HepG2 (cell line): ENCODE measurements around the gene MTHFD1. TPM values are rescaled to one million over a fixed set of nuclear protein-coding genes. Genes with fewer than 3 reads are reported as not detected.

Experiments used
- HMG20A ChIP-seq: IDR thresholded peaks from 2 replicates; pipeline ENCODE4 v1.6.1; 2016; ENCODE audit warnings: borderline replicate concordance
- ISX ChIP-seq: sonication (generic); formaldehyde crosslinking; conservative IDR thresholded peaks from 2 replicates; pipeline ENCODE4 v1.5.0; 2020; ENCODE audit warnings: missing genetic modification reagents
- MZF1 ChIP-seq: sonication (generic); formaldehyde crosslinking; IDR thresholded peaks from 2 replicates; pipeline ENCODE4 v1.8.1; 2023; ENCODE audit warnings: mild to moderate bottlenecking, missing genetic modification reagents, borderline replicate concordance
- PCBP2 ChIP-seq: fragments of 200-400 bp; formaldehyde crosslinking; optimal IDR thresholded peaks from 2 replicates; pipeline ENCODE3; 2018; ENCODE audit warnings: low read length, low read depth; ENCODE audit not compliant: poor library complexity, severe bottlenecking
- POGZ ChIP-seq: sonication (generic); formaldehyde crosslinking; IDR thresholded peaks from 2 replicates; pipeline ENCODE4 v1.4.0; 2020; ENCODE audit warnings: mild to moderate bottlenecking, missing genetic modification reagents
- POLR2G ChIP-seq: fragments of 200-400 bp; formaldehyde crosslinking; IDR thresholded peaks from 2 replicates; pipeline ENCODE4 v1.6.1; 2018; ENCODE audit warnings: mild to moderate bottlenecking, low read depth, low read length, moderate library complexity
- REL ChIP-seq: sonication (generic); formaldehyde crosslinking; conservative IDR thresholded peaks from 2 replicates; pipeline ENCODE4 v1.8.0; 2022; ENCODE audit warnings: mild to moderate bottlenecking, missing genetic modification reagents, moderate library complexity
- SETDB1 ChIP-seq: sonication (generic); formaldehyde crosslinking; IDR thresholded peaks from 2 replicates; pipeline ENCODE4 v1.5.1; 2020; ENCODE audit warnings: missing genetic modification reagents, mild to moderate bottlenecking, borderline replicate concordance
- ZNF136 ChIP-seq: sonication (generic); formaldehyde crosslinking; IDR thresholded peaks from 2 replicates; pipeline ENCODE4 v1.8.1; 2022; ENCODE audit warnings: low read depth, mild to moderate bottlenecking, moderate library complexity, missing genetic modification reagents
- ZNF24 ChIP-seq: fragments of 450-650 bp; IDR thresholded peaks from 2 replicates; pipeline ENCODE4 v1.6.1; 2017; ENCODE audit warnings: antibody characterized with exemption, mild to moderate bottlenecking
- ZNF329 ChIP-seq: sonication (generic); formaldehyde crosslinking; IDR thresholded peaks from 2 replicates; pipeline ENCODE4 v1.9.0; 2021; ENCODE audit warnings: low read depth, mild to moderate bottlenecking, missing genetic modification reagents
- ZNF354B ChIP-seq: sonication (generic); formaldehyde crosslinking; IDR thresholded peaks from 2 replicates; pipeline ENCODE4 v1.8.0; 2022; ENCODE audit warnings: mild to moderate bottlenecking, missing genetic modification reagents
- ZNF589 ChIP-seq: sonication (generic); formaldehyde crosslinking; conservative IDR thresholded peaks from 2 replicates; pipeline ENCODE4 v1.8.0; 2022; ENCODE audit warnings: mild to moderate bottlenecking, moderate library complexity, missing genetic modification reagents
- ZNF629 ChIP-seq: sonication (generic); formaldehyde crosslinking; conservative IDR thresholded peaks from 2 replicates; pipeline ENCODE4 v1.5.0; 2020; ENCODE audit warnings: missing genetic modification reagents
- ZSCAN20 ChIP-seq: sonication (generic); formaldehyde crosslinking; IDR thresholded peaks from 2 replicates; pipeline ENCODE4 v1.4.0; 2020; ENCODE audit warnings: missing genetic modification reagents, mild to moderate bottlenecking, borderline replicate concordance
- polyA plus RNA-seq, 8 experiments: library from polyadenylated mRNA; depleted of rRNA in 3 of 8; stranded (reverse) in 7 of 8; unstranded in 1 of 8; fragments of >200 nt; fragmentation: Illumina TruSeq in 4 of 8; extraction: Trizol in 4 of 8; gene quantifications; 2 replicates each; pipeline versions ENCODE4 v1.2.1 to v1.2.3, GENCODE V29; 2011 to 2016; ENCODE audit warnings: low read depth in 4 of 8, missing spikeins in 1 of 8, mixed read lengths in 1 of 8; ENCODE audit not compliant: insufficient read depth in 1 of 8
- total RNA-seq, 5 experiments: library from RNA; depleted of rRNA; stranded (reverse); fragments of >200 nt; fragmentation: Illumina TruSeq; extraction: Trizol; gene quantifications; 2 replicates each; pipeline ENCODE4 v1.2.3, GENCODE V29; 2016; ENCODE audit warnings: low read depth in 1 of 5
- TF ChIP-seq, protein P1 (sequence below): sonication (generic); formaldehyde crosslinking; IDR thresholded peaks from 2 replicates; pipeline ENCODE4 v1.5.0; 2020; ENCODE audit warnings: missing genetic modification reagents
- TF ChIP-seq, protein P2 (sequence below): sonication (generic); formaldehyde crosslinking; IDR thresholded peaks from 2 replicates; pipeline ENCODE4 v1.8.0; 2023; ENCODE audit warnings: mild to moderate bottlenecking, missing genetic modification reagents
- TF ChIP-seq, protein P3 (sequence below): sonication (generic); formaldehyde crosslinking; IDR thresholded peaks from 2 replicates; pipeline ENCODE4 v1.4.0; 2020; ENCODE audit warnings: low read depth, mild to moderate bottlenecking, missing genetic modification reagents
- TF ChIP-seq, protein P4 (sequence below): sonication (generic); formaldehyde crosslinking; IDR thresholded peaks from 2 replicates; pipeline ENCODE4 v1.4.0; 2020; ENCODE audit warnings: mild to moderate bottlenecking, missing genetic modification reagents
- TF ChIP-seq, protein P5 (sequence below): sonication (generic); formaldehyde crosslinking; IDR thresholded peaks from 2 replicates; pipeline ENCODE4 v1.4.0; 2020; ENCODE audit warnings: missing genetic modification reagents, mild to moderate bottlenecking, borderline replicate concordance

Gene MTHFD1
- total and polyA plus RNA-seq, 2 of the 13 experiments (the other 11 are each of a cell fraction or from before 2014, with no cell fraction given) = 31.0 to 106 TPM

DNA sequence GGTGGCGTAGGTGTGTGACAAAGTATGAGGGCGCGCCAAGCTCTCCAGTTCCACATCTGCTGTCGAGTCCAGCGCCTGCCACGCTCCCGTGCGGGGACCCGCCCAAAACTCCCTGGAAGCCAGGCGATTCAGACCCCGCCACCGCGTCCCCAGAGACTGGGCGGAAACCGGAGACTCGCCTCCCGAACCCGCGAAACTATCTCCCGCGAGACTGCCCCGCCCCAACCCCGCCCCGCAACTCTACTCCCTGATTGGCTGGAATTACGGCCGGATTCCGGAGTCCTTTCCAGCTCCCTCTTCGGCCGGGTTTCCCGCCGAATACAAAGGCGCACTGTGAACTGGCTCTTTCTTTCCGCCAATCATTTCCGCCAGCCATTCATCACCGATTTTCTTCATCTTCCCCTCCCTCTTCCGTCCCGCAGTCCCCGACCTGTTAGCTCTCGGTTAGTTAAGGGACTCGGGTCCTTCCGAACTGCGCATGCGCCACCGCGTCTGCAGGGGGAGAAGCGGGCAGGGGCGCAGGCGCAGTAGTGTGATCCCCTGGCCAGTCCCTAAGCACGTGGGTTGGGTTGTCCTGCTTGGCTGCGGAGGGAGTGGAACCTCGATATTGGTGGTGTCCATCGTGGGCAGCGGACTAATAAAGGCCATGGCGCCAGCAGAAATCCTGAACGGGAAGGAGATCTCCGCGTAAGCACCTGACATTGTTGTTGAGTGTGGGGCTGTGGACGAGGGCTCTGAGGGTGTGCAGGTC lies at the start of gene MTHFD1 (continued):
- TF ChIP-seq, protein P1, sequence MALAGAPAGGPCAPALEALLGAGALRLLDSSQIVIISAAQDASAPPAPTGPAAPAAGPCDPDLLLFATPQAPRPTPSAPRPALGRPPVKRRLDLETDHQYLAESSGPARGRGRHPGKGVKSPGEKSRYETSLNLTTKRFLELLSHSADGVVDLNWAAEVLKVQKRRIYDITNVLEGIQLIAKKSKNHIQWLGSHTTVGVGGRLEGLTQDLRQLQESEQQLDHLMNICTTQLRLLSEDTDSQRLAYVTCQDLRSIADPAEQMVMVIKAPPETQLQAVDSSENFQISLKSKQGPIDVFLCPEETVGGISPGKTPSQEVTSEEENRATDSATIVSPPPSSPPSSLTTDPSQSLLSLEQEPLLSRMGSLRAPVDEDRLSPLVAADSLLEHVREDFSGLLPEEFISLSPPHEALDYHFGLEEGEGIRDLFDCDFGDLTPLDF = peak; percentile 97
- TF ChIP-seq, protein P2, sequence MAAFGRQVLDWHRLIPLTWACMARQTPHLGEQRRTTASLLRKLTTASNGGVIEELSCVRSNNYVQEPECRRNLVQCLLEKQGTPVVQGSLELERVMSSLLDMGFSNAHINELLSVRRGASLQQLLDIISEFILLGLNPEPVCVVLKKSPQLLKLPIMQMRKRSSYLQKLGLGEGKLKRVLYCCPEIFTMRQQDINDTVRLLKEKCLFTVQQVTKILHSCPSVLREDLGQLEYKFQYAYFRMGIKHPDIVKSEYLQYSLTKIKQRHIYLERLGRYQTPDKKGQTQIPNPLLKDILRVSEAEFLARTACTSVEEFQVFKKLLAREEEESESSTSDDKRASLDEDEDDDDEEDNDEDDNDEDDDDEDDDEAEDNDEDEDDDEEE (CRISPR knock-in tag) = peak; percentile 44; the same call in 1 of the 2 replicates
- TF ChIP-seq PCBP2 (no peak), ZNF136 (CRISPR knock-in tag) (no peak; the same call in 1 of the 2 replicates), MZF1 (CRISPR knock-in tag) (0 out of 2 replicates have a peak, but pooled peaks have one; percentile 47), ZNF354B (CRISPR knock-in tag) (no peak), POLR2G (peak; percentile 83), ZSCAN20 (no peak; the same call in 1 of the 2 replicates), ZNF629 (CRISPR knock-in tag) (no peak), ZNF329 (peak; percentile 70; the same call in 1 of the 2 replicates), POGZ (CRISPR knock-in tag) (peak; percentile 66), REL (CRISPR knock-in tag) (peak; percentile 94), ZNF589 (peak; percentile 97), HMG20A (CRISPR knock-in tag) (no peak), ZNF24 (no peak), ISX (CRISPR knock-in tag) (no peak), SETDB1 (no peak)
- TF ChIP-seq, protein P3, sequence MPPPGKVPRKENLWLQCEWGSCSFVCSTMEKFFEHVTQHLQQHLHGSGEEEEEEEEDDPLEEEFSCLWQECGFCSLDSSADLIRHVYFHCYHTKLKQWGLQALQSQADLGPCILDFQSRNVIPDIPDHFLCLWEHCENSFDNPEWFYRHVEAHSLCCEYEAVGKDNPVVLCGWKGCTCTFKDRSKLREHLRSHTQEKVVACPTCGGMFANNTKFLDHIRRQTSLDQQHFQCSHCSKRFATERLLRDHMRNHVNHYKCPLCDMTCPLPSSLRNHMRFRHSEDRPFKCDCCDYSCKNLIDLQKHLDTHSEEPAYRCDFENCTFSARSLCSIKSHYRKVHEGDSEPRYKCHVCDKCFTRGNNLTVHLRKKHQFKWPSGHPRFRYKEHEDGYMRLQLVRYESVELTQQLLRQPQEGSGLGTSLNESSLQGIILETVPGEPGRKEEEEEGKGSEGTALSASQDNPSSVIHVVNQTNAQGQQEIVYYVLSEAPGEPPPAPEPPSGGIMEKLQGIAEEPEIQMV = peak; percentile 72; the same call in 1 of the 2 replicates
- TF ChIP-seq, protein P4, sequence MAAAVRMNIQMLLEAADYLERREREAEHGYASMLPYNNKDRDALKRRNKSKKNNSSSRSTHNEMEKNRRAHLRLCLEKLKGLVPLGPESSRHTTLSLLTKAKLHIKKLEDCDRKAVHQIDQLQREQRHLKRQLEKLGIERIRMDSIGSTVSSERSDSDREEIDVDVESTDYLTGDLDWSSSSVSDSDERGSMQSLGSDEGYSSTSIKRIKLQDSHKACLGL = peak; percentile 92
- TF ChIP-seq, protein P5, sequence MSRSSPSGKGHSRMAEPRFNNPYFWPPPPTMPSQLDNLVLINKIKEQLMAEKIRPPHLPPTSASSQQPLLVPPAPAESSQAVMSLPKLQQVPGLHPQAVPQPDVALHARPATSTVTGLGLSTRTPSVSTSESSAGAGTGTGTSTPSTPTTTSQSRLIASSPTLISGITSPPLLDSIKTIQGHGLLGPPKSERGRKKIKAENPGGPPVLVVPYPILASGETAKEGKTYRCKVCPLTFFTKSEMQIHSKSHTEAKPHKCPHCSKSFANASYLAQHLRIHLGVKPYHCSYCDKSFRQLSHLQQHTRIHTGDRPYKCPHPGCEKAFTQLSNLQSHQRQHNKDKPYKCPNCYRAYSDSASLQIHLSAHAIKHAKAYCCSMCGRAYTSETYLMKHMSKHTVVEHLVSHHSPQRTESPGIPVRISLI (CRISPR knock-in tag) = no peak
